Calu3 (cell line): ENCODE results near the gene SLC9A4. TPM values are rescaled to one million over a fixed set of nuclear protein-coding genes. Genes with fewer than 3 reads are reported as not detected.
"Not testable (repeated sequence)": the region's sequence is repeated elsewhere in the genome, so short reads cannot be mapped to it uniquely, and the experiment has no call there.

Experiments used
- BruUV-seq: library from RNA; stranded (reverse); fragments of 400-500 nt; replicated peaks from 2 replicates; lab custom pipeline; 2021; lab: Mats Ljungman, UMichigan
- CTCF ChIA-PET: fragments of 300-600 bp; sonication (Branson Sonifier 250); formaldehyde crosslinking; loops from one replicate; lab custom pipeline; 2022; ENCODE audit warnings: antibody characterized with exemption; lab: Charles Lee
- DNase-seq: peaks from one replicate; pipeline ENCODE4 v3.0.0; 2022
- H3K27ac Mint-ChIP-seq: one replicate; pipeline ENCODE4 v1.8.0; 2022; ENCODE audit warnings: mixed read lengths; ENCODE audit not compliant: unreplicated experiment
- H3K27me3 Mint-ChIP-seq: one replicate; pipeline ENCODE4 v1.8.0; 2022; ENCODE audit warnings: mixed read lengths; ENCODE audit not compliant: unreplicated experiment
- H3K36me3 Mint-ChIP-seq: one replicate; pipeline ENCODE4 v1.8.0; 2022; ENCODE audit warnings: mild to moderate bottlenecking, moderate library complexity, mixed read lengths; ENCODE audit not compliant: insufficient read depth, unreplicated experiment
- H3K4me1 Mint-ChIP-seq: one replicate; pipeline ENCODE4 v1.8.0; 2022; ENCODE audit warnings: mild to moderate bottlenecking, low read depth, mixed read lengths; ENCODE audit not compliant: unreplicated experiment
- H3K4me3 Mint-ChIP-seq: one replicate; pipeline ENCODE4 v1.8.0; 2022; ENCODE audit warnings: mild to moderate bottlenecking, low read depth, moderate library complexity, mixed read lengths; ENCODE audit not compliant: unreplicated experiment
- H3K9me3 Mint-ChIP-seq: one replicate; pipeline ENCODE4 v1.8.0; 2022; ENCODE audit warnings: low read depth, mixed read lengths; ENCODE audit not compliant: unreplicated experiment
- CTCF ChIP-seq: fragments of 200-600 bp; IDR thresholded peaks from one replicate; pipeline ENCODE4 v1.8.0; 2022; ENCODE audit warnings: antibody characterized with exemption; ENCODE audit not compliant: unreplicated experiment
- intact Hi-C: fragments of 100-400 bp; cut with micrococcal nuclease; formaldehyde crosslinking; loops from one replicate; pipeline ENCODE4 v1.10.0; 2022; ENCODE audit not compliant: unreplicated experiment
- total RNA-seq: library from RNA; stranded (reverse); gene quantifications from 2 replicates; pipeline ENCODE4 v1.2.3, GENCODE V29; 2022

The SLC9A4 gene
- total RNA-seq, 1 experiment from 2014 or later = 0.12 TPM

- H3K36me3 Mint-ChIP-seq = no peaks in the 10 kb centered on the region
- BruUV-seq = no TSS peak
- CTCF ChIA-PET = no interaction called here
- intact Hi-C loops = no loop called here
- H3K27ac Mint-ChIP-seq = no peak overlapping the region
- DNase-seq = no peak
- H3K27me3 Mint-ChIP-seq = no peaks in the 10 kb centered on the region
- H3K4me1 Mint-ChIP-seq = no peaks in the 10 kb centered on the region
- no peaks in the 10 kb centered on the region for H3K9me3 Mint-ChIP-seq
- TF ChIP-seq CTCF = no peak
- no peak overlapping the region for H3K4me3 Mint-ChIP-seq
Measured at GRCh38 chr2:102558463-102558862, 85.4 kb downstream of the SLC9A4 start.

- CTCF ChIA-PET, H3K27me3 Mint-ChIP-seq, BruUV-seq, DNase-seq, H3K4me3 Mint-ChIP-seq, H3K36me3 Mint-ChIP-seq, intact Hi-C loops, H3K9me3 Mint-ChIP-seq, H3K4me1 Mint-ChIP-seq, H3K27ac Mint-ChIP-seq: not testable (repeated sequence)
Measured at GRCh38 chr2:102562542-102562941, 89.5 kb downstream of the SLC9A4 start.

GRCh38 chr2:102575888-102576287 is 102.9 kb downstream of the SLC9A4 start:
- no peak for TF ChIP-seq CTCF
- Mint-ChIP-seq H3K9me3 (no peaks in the 10 kb centered on the region), H3K27me3 (no peaks in the 10 kb centered on the region), H3K4me1 (no peaks in the 10 kb centered on the region), H3K36me3 (no peaks in the 10 kb centered on the region), H3K27ac (no peak overlapping the region), H3K4me3 (no peak overlapping the region)
- BruUV-seq = no TSS peak
- intact Hi-C loops = no loop called here
- no peak for DNase-seq
- CTCF ChIA-PET = no interaction called here

GRCh38 chr2:102578376-102578775 is 105.3 kb downstream of the SLC9A4 start:
- TF ChIP-seq CTCF = no peak
- Mint-ChIP-seq H3K27me3 (no peaks in the 10 kb centered on the region), H3K9me3 (no peaks in the 10 kb centered on the region), H3K27ac (no peak overlapping the region), H3K36me3 (no peaks in the 10 kb centered on the region), H3K4me1 (no peaks in the 10 kb centered on the region), H3K4me3 (no peak overlapping the region)
- intact Hi-C loops = no loop called here
- no peak for DNase-seq
- no TSS peak for BruUV-seq
- CTCF ChIA-PET = no interaction called here

GRCh38 chr2:102581911-102582310 is 108.9 kb downstream of the SLC9A4 start:
- Mint-ChIP-seq H3K9me3 (no peaks in the 10 kb centered on the region), H3K27ac (no peak overlapping the region), H3K27me3 (no peaks in the 10 kb centered on the region), H3K4me1 (peaks cover 16% of the 10 kb centered on the region), H3K4me3 (no peak overlapping the region), H3K36me3 (no peaks in the 10 kb centered on the region)
- no peak for TF ChIP-seq CTCF
- intact Hi-C loops = no loop called here
- CTCF ChIA-PET = no interaction called here
- no peak for DNase-seq
- no TSS peak for BruUV-seq
